AG04450 (cell line): ENCODE results near the gene CAPN9. TPM values are rescaled to one million over a fixed set of nuclear protein-coding genes. Genes with fewer than 3 reads are reported as not detected.

ENCODE experiments used
- CTCF ChIA-PET: fragments of 300-600, 350-600 bp; formaldehyde crosslinking; extraction: SDS; loops from one replicate; lab custom pipeline; 2022; ENCODE audit warnings: antibody characterized with exemption, inconsistent platforms; lab: Charles Lee
- POLR2A ChIA-PET: fragments of 350-600 bp; formaldehyde crosslinking; extraction: SDS; loops from one replicate; lab custom pipeline; 2021; ENCODE audit warnings: antibody characterized with exemption, inconsistent platforms; lab: Yijun Ruan, JAX
- DNase-seq: peaks from one replicate; pipeline ENCODE4 v3.0.0-alpha.2; 2011; ENCODE audit warnings: low read depth, low spot score
- H3K27ac ChIP-seq: one replicate; pipeline ENCODE4 v1.5.1; 2012; ENCODE audit warnings: low read depth, low read length, control low read depth
- H3K27me3 ChIP-seq: one replicate; pipeline ENCODE4 v1.6.0; 2012; ENCODE audit warnings: low read length; ENCODE audit not compliant: control insufficient read depth, insufficient read depth
- H3K4me3 ChIP-seq: 2 replicates; pipeline ENCODE4 v1.5.1; 2011; ENCODE audit warnings: mild to moderate bottlenecking, low read depth, low read length, control low read depth
- H3K9me3 ChIP-seq: 2 replicates; pipeline ENCODE4 v1.5.1; 2012; ENCODE audit warnings: low read length; ENCODE audit not compliant: control insufficient read depth, insufficient read depth
- CTCF ChIP-seq: IDR thresholded peaks from 2 replicates; pipeline ENCODE4 v1.5.1; 2011; ENCODE audit warnings: low read depth, low read length, control low read depth, inconsistent platforms
- polyA plus RNA-seq: library from polyadenylated mRNA; depleted of rRNA; stranded (reverse); fragments of >200 nt; gene quantifications from 2 replicates; pipeline ENCODE4 v1.2.3, GENCODE V29; 2011

Gene CAPN9
- polyA plus RNA-seq, 1 experiment = 0.24 TPM

- Histone ChIP-seq H3K9me3 (peaks cover 3% of the 10 kb centered on the region), H3K27ac (no peak overlapping the region), H3K4me3 (no peak overlapping the region), H3K27me3 (peaks cover 2% of the 10 kb centered on the region)
- no peak for DNase-seq
- no peak for TF ChIP-seq CTCF
- ChIA-PET POLR2A (no interaction called here), CTCF (interaction anchor here (0.6 to 4.6 kb wide), 2 partner anchors 16 to 127 kb away, joined by 3 to 75 read pairs; partner anchors contain the start of gene COG2)
Observed at GRCh38 chr1:230770317-230770716, 23.1 kb downstream of the CAPN9 start.

GRCh38 chr1:230771773-230772354 is 24.7 kb downstream of the CAPN9 start:
- ChIA-PET POLR2A (interaction anchor here (0.9 kb wide), 1 partner anchor 129 kb away, joined by 4 read pairs; no protein-coding TSS in a partner anchor), CTCF (interaction anchor here (1.5 to 4.6 kb wide), 10 partner anchors 9 to 146 kb away, joined by 3 to 75 read pairs (median 8); partner anchors contain the start of gene COG2)
- Histone ChIP-seq H3K4me3 (no peak overlapping the region), H3K9me3 (peaks cover 3% of the 10 kb centered on the region), H3K27ac (no peak overlapping the region), H3K27me3 (peaks cover 6% of the 10 kb centered on the region)
- DNase-seq = no peak
- no peak for TF ChIP-seq CTCF

DNA sequence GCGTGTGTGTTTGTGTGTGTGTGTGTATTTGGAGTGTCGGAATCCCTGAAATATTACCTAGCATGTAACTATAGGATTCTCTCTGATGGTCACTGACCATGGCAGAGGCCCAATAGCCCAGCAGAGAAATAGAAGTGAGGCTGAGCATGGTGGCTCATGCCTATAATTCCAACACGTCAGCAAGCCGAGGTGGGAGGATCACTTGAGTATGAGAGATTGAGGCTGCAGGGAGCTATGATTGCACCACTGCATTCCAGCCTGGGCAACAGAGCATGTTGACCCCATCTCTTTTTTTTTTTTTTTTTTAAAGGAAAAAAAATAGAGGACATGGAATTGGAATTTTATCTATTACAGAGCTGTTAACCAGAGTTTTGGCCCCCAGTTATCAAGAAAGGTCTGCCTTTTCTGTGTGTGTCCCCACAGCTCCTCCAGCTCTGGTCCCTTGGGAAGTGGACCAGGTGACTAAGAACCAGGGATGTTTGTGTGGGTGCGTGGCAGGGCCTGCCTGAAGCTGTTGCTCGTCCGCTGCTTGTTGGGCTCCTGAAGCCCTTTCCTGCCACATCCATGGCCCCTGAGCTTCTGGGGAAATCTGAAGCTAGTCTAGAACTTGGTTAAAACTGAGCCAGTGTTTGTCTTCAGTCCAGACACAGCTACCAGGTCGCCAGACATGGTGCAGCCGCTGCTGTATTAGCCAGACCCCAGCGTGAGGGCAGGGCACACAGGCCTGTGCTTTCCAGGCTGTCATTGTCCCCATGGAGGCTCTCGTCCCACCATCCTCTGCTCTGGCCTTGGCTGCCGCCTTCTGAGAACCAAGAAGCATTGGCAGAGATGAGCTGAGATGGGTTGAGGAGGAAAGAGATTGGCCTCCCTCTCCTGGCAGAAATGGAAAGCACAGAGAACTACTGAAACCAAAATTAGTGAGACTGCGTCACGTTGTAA is 25.5 kb downstream of the CAPN9 start:
- H3K9me3 ChIP-seq = peaks cover 3% of the 10 kb centered on the region
- no peak for DNase-seq
- peak; percentile 85 for TF ChIP-seq CTCF
- no peak overlapping the region for H3K4me3 ChIP-seq
- H3K27ac ChIP-seq = peak overlapping the region; percentile 39
- ChIA-PET CTCF (interaction anchor here (0.6 to 4.6 kb wide), 24 partner anchors 10 to 753 kb away, joined by 3 to 75 read pairs (median 4); partner anchors contain the start of genes AGT and COG2), POLR2A (interaction anchor here (0.7 to 1.2 kb wide), 4 partner anchors 14 to 130 kb away, joined by 3 to 5 read pairs (median 4); partner anchors contain the start of gene CAPN9)
- H3K27me3 ChIP-seq = peaks cover 6% of the 10 kb centered on the region

DNA sequence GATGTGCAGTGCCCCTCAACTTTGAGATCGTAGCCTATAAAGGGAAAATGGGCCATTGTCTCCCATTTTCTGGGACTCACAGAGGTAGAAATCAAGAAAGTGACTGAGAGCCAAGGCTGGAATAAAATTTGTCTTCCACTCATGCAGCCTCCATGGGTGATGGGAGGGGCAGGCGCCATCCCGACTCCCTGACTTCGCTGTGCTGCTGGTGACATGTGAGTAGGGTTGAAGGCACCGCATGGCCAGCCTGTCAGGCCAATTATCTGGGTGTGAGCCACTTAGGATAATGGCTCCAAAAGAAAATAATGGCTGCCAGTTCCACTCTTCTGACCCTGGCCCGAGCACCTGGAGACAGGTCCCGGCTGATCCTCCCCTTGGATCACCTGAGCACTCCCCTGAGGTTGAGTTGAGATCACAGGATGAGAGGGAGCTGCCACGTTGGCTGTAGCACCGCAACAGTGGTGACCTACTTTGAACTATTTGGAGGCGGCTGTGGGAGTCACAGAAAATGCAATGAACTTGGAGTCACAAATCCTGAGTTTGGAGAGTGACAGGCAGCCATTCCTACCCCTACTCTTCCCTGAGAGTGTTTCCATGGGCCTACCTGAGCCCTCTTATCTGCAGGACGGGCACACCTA is 26.3 kb downstream of the CAPN9 start:
- TF ChIP-seq CTCF = no peak
- DNase-seq = no peak
- Histone ChIP-seq H3K27me3 (peaks cover 6% of the 10 kb centered on the region), H3K27ac (no peak overlapping the region), H3K4me3 (no peak overlapping the region), H3K9me3 (peaks cover 3% of the 10 kb centered on the region)
- ChIA-PET POLR2A (interaction anchor here (0.9 to 1.2 kb wide), 2 partner anchors 20 to 26 kb away, joined by 3 to 5 read pairs; partner anchors contain the start of gene CAPN9), CTCF (interaction anchor here (0.7 to 4.6 kb wide), 18 partner anchors 11 to 465 kb away, joined by 3 to 75 read pairs (median 6); partner anchors contain the start of genes AGT and COG2)
